Measurements from ENCODE around the gene RDH12.

Gene RDH12

GRCh38 chr14:67764496-67764895, 62.8 kb downstream of the RDH12 start:
- Histone ChIP-seq H3K36me3 (peaks cover 82% of the 10 kb centered on the region), H3K4me3 (ENCODE audit: low read depth in 1 of 2, low read length in 1 of 2) (no peak overlapping the region), H3K9me3 (no peaks in the 10 kb centered on the region), H3K4me1 (ENCODE audit: control insufficient read depth in 1 of 2, insufficient read depth in 1 of 2, low read depth in 1 of 2, low read length in 1 of 2) (peaks cover 19 to 24% of the 10 kb centered on the region in 2 experiments), H3K27ac (no peak overlapping the region), H3K27me3 (no peaks in the 10 kb centered on the region)
- no peak for TF ChIP-seq CTCF (IDR thresholded peaks at IDR 0.05)

- Histone ChIP-seq H3K27me3 (no peaks in the 10 kb centered on the region), H3K36me3 (peaks cover 80% of the 10 kb centered on the region)
Measured at GRCh38 chr14:67765192-67765834, 63.6 kb downstream of the RDH12 start.

GRCh38 chr14:67766035-67766680, 64.5 kb downstream of the RDH12 start:
- Histone ChIP-seq H3K27ac (peak overlapping the region; percentile 71), H3K36me3 (peaks cover 80% of the 10 kb centered on the region), H3K27me3 (no peaks in the 10 kb centered on the region), H3K4me3 (ENCODE audit: low read depth in 1 of 2, low read length in 1 of 2) (no peak overlapping the region), H3K4me1 (ENCODE audit: control insufficient read depth in 1 of 2, insufficient read depth in 1 of 2, low read depth in 1 of 2, low read length in 1 of 2) (peaks cover 19 to 24% of the 10 kb centered on the region in 2 experiments), H3K9me3 (no peaks in the 10 kb centered on the region)
- no peak for TF ChIP-seq CTCF (IDR thresholded peaks at IDR 0.05)

More at GRCh38 chr14:67765192-67765834, 63.6 kb downstream of the RDH12 start:
- Histone ChIP-seq H3K27ac (peak overlapping the region; percentile 71), H3K9me3 (no peaks in the 10 kb centered on the region), H3K4me1 (ENCODE audit: control insufficient read depth in 1 of 2, insufficient read depth in 1 of 2, low read depth in 1 of 2, low read length in 1 of 2) (peaks cover 19 to 24% of the 10 kb centered on the region in 2 experiments), H3K4me3 (ENCODE audit: low read depth in 1 of 2, low read length in 1 of 2) (no peak overlapping the region)
- TF ChIP-seq CTCF (IDR thresholded peaks at IDR 0.05), result no peak

GRCh38 chr14:67768219-67768618, 66.5 kb downstream of the RDH12 start:
- Histone ChIP-seq H3K9me3 (no peaks in the 10 kb centered on the region), H3K4me1 (ENCODE audit: control insufficient read depth in 1 of 2, insufficient read depth in 1 of 2, low read depth in 1 of 2, low read length in 1 of 2) (peaks cover 17 to 21% of the 10 kb centered on the region in 2 experiments), H3K27ac (no peak overlapping the region), H3K4me3 (ENCODE audit: low read depth in 1 of 2, low read length in 1 of 2) (no peak overlapping the region), H3K27me3 (no peaks in the 10 kb centered on the region), H3K36me3 (peaks cover 83% of the 10 kb centered on the region)
- TF ChIP-seq CTCF (IDR thresholded peaks at IDR 0.05), result no peak

- TF ChIP-seq CTCF (IDR thresholded peaks at IDR 0.05), result no peak
- H3K36me3 ChIP-seq, result peaks cover 90% of the 10 kb centered on the region
- no peaks in the 10 kb centered on the region for H3K9me3 ChIP-seq
- no peak overlapping the region for H3K4me3 ChIP-seq (ENCODE audit: low read depth in 1 of 2, low read length in 1 of 2)
- H3K27me3 ChIP-seq, result no peaks in the 10 kb centered on the region
- no peak overlapping the region for H3K27ac ChIP-seq
- H3K4me1 ChIP-seq (ENCODE audit: control insufficient read depth in 1 of 2, insufficient read depth in 1 of 2, low read depth in 1 of 2, low read length in 1 of 2), result peaks cover 10% of the 10 kb centered on the region in 2 experiments
Measured at GRCh38 chr14:67773844-67774377, 72.2 kb downstream of the RDH12 start.

Data from neutrophil (primary cell).